Amygdala (tissue), 56 donors: ENCODE measurements around the gene NINJ1.
"Not testable (repeated sequence)": the region's sequence is repeated elsewhere in the genome, so short reads cannot be mapped to it uniquely, and the experiment has no call there.

Experiments
- DNase-seq, 56 donors: peaks; one replicate each; lab custom pipeline; 2025; lab: John Stamatoyannopoulos, UW

Gene NINJ1

GRCh38 chr9:93161786-93162562, 27.9 kb upstream of the NINJ1 start:
- DNase-seq, result peak in 1 of 56 donors; percentile 16

DNA sequence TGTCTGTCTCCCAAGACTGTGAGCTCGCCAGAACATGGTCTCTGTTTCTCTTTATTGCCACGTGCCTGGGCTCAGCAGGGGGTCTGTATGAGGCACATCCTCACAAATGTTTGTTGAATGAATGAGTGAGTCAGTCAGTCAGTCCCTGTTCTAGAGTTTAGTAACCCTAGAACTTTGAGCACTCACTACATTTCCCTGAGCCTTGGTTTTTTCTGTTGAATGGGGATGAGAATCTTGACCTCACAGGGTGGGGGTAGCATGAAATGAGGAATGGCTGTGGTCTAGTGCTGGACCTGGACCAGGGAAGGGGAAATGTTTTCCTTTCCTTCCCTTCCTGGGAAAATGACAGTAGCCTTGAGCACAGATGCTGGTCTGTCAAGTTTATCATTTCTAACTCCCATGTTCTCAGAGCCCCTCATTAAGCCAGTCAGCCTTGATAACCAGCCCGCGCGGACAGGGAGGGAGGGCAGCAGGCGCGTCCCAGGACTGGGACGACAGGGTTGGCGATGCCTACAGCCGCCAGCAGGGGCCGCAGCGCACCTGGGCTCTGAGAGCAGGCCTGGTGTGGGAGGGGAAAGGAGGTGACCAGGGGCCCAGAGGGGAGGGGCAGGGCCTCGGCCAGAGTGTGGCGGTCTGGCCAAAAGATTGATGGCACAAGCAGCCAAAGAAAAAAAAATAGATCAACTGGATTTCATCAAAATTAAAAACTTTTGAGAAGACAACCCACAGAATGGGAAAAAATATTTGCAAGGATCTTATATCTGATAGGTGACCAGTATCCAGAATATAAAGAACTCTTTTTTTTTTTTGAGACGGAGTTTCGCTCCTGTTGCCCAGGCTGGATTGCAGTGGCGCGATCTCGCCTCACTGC, 25.8 kb upstream of the NINJ1 start:
- peak in 52 of 56 donors; percentile 17 to 83 (median 56) for DNase-seq

DNA sequence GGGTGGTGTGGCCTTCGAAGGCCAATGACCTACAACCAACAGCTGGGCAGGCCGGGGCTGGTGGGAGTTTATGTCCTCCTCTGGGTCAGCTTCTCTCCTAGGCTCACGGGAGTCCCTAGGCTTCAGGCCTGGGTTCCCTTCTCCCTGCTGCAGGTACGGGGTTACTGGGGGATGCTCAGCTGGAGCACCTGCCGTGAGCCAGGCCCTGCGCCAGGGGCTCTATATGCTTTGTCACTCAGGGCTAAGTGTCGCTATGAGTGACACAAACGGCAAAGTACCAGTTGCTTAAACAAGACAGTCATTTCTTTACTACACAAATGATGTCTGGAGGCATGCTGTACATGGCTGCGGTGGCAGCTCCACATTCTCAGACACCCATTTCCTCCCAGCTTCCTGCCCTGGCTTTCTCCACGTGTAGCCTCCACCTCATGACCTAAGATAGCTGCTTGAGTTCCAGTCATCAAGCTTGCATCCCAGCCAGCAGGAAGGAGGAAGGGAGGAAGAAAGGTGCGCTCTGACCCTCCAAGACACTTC, 22.5 kb upstream of the NINJ1 start:
- no peak for DNase-seq

DNA sequence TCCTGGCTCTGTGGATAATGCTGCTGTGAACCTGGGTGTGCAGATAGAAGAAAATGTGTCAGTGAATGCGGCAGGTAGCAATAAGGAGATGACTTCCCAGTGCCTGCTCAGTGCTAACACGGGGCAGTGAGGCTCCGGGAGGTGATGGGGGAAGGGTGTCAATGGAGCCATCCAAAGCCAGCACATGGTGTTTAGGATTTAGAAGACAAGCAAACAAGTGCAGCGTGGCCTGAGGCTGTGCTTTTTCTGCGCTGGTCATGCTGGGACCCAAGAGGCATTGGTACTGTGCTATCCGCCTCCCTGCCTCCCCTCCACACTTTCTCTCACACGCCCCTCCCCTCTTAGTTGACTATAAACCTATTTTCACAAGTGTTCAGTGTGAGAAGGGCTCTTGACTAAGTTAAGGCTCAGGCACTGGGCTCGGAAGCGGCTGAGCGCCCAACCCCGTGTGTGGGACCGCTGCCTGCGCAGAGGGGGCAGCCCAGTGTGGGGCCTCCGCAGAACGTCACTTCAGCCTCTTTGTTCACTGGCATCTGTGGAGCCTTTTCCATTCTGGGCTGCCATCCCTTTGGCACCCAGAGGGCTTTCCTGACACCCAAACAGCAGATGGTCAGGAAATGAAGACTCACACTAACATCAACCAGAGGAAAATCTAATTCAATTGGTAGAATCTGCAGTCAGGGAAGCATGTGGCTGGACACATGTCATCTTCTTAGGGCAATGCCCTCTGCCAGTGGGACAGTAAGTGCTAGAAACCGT, 21.8 kb upstream of the NINJ1 start:
- peak in 45 of 56 donors; percentile 16 to 84 (median 57) for DNase-seq

- DNase-seq, result peak in 11 of 56 donors; percentile 9 to 34 (median 18)
Measured at GRCh38 chr9:93154293-93154903, 20.3 kb upstream of the NINJ1 start.

DNA sequence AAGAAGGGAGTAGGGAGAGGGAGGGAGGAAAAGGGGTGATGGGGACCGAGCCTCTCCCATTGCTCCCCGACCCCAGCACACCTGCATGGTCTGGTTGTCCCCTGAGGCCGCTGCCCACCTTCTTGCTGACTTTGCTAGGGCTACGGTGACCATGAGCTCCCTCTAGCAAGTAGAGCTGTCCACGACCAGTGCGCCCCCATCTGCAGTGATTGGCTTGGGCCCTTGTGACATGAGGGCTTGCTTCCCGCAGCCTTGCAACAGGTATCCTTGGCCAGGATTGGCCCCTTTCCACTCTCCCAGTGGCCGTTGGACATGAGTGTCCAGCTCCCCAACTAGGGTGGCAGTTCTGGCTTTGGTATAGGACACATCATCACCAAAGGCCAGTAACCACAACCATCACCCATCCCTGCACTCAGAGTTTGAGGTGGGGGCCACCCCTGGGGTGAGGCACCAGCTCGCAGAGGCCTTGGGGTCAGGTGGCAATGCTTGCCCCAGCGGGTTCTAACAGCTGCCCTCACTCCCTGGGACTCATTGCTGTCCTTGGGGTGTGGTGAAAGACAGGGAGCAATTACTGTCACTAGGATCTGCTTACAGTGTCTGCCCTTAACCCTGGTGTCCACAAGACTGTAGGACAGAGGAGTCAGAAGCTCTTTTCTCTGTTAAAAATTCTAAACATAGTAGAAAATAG, 17.2 kb upstream of the NINJ1 start:
- DNase-seq, result no peak

DNA sequence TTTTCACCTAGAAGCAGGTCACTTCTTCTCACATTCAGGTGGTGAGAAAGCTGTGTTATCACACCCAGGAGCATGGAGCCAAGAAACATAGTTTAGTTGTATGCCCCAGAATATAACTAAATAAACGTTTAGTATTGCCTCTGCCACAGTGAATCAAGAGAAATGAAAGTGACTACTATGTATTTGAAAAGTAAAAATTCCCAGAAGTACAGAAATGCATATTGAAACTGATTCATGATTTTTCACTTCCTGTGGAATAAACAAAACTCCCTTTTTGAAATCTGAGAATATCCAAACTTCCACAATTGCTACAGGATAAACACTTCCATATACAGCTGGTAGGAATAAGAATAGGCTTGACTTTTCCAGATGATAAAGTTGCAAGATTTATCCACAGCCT, 15.3 kb upstream of the NINJ1 start:
- no peak for DNase-seq

DNA sequence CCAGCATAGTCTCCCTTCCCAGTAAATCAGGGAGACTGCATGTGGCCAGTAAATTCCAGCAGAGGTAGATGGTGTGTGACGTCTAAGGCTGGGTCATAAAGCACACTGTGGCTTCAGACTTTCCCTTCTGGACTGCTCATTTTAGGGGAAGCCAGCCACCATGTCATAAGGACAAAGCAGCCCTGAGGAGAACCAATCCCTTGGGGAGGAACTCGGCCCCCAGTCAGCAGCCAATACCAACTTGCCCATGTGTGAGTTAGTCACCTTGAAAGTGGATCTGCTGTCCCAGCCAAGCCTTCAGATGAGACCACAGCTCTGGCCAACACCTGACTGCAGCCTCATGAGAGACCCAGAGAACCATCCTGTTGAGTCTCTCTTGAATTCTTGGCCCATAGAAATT, 14.7 kb upstream of the NINJ1 start:
- no peak for DNase-seq

GRCh38 chr9:93147632-93148031, 13.6 kb upstream of the NINJ1 start:
- DNase-seq, result no peak

DNA sequence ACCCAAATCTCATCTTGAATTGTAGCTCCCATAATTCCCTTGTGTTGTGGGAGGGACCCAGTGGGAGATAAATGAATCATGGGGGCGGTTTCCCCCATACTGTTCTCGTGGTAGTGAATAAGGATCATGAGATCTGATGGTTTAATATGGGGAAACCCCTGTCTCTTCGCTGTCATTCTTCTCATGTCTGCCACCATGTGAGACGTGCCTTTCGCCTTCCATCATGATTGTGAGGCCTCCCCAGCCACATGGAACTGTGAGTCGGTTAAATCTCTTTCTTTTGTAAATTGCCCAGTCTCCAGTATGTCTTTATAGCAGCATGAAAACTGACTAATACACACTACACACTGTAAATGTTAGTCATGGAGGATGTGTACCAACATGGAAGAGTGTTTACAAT, 12.6 kb upstream of the NINJ1 start:
- not testable (repeated sequence) for DNase-seq

GRCh38 chr9:93143830-93144530, 9.9 kb upstream of the NINJ1 start:
- peak in 55 of 56 donors; percentile 27 to 95 (median 83) for DNase-seq

DNA sequence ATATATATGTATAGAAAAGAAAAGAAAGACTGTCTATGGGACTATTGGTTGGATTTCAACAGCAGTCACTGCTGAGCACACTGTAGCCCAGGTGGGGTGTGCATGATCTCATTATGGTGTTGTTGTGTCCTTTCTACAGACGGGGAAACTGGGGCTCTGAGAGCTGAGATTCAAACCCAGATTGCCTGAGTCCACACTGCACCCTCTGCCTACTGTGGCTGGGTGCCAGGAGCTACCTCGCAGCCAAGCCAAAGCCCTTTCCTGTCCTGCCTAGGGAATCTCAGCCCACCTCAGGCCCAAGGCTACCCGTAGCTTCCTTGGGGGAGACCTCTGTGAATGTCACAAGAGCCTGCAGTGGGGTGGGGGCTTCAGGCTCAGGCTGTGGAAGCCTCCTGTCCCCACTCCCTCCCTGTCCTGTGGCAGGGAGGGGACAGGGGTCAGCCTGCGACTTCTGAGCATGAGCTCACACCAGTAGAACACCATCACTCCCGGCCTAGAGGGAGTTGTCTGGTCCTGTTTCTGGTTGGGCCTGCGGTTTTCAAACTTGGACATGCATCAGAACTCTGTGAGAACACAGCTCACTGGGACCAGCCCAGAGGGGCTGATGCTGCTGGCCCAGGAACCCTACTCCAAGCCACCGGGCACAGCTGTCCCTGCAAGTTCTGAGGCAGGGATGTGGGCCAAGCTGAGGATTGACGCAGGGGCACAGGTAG, 7.9 kb upstream of the NINJ1 start:
- no peak for DNase-seq

- DNase-seq, result no peak
Measured at GRCh38 chr9:93139365-93140182, 5.5 kb upstream of the NINJ1 start.

DNA sequence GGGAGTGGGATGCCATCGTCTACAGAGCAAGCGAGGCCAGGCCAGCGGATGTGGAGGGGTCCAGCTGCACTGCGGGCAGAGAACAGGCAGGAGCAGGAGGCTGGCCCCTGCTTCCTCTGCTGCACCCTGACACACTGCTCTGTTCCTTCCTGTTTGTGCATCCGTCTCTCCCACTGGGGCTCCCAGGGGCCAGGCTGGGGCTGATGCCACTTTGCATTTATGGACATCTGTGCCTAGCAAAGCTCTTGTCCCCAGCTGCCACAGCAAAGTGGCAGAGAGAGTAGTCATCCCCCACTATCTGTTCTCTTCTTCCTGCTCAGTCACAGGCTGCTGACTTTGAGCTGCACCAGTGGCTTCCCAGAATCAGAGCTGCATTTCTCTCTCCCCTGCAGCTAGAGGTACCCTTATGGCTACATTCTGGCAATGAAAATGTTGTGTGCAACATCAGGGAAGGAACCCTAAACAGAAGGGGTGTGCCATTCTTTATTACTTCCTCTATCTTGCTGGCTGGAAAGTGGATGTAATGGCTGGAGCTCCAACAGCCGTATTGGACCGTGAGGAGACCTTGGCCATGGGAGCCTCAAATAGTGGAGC, 4.2 kb upstream of the NINJ1 start:
- DNase-seq, result peak in 9 of 56 donors; percentile 13 to 54 (median 40)

GRCh38 chr9:93137362-93137761, 3.3 kb upstream of the NINJ1 start:
- no peak for DNase-seq

DNA sequence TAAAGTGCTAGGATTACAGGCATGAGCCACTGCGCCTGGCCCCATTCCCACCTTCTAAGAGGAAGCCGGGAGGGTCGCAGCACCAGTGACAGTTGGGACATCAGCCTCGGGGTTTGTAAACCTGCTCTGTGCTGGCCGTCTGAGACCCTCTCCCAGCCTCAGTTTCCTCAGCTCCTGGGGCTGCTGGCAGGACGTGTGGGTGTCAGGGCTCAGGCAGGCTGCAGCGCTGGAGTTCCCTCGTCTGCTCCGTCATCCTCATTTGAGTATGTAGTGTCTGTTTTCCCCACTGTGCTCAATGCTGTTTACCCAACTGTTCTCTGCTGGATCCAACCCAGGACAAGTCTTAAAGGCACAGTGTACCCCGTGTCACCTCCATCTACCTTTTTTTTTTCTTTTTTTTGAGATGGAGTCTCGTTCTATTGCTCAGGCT, 2.0 kb upstream of the NINJ1 start:
- DNase-seq, result peak in 12 of 56 donors; percentile 20 to 53 (median 29)
